Measurements from ENCODE around the gene HS3ST5. TPM values are rescaled to one million over a fixed set of nuclear protein-coding genes. Genes with fewer than 3 reads are reported as not detected.

HS3ST5 gene
- total and polyA plus RNA-seq, 2 experiments from 2014 or later = 2.8 to 3.5 TPM

GRCh38 chr6:114274836-114275235 lies 68.0 kb downstream of the HS3ST5 start (continued):
- TF ChIP-seq CTCF (conservative IDR thresholded peaks at IDR 0.05; ENCODE audit: low read depth in 2 of 2) = no peak
- TF ChIP-seq POLR2AphosphoS5 (IDR thresholded peaks at IDR 0.05; ENCODE audit: low read depth) = no peak
- TF ChIP-seq REST (IDR thresholded peaks at IDR 0.05; ENCODE audit: unreplicated experiment) = no peak
- no peak for TF ChIP-seq NANOG (IDR thresholded peaks at IDR 0.05; ENCODE audit: borderline replicate concordance)
- TF ChIP-seq ZNF114 (CRISPR knock-in tag; IDR thresholded peaks at IDR 0.05) = no peak

- no peak overlapping the region for H3K4me2 ChIP-seq
- no peaks in the 10 kb centered on the region for H4K20me1 ChIP-seq (replicated peaks; ENCODE audit: insufficient read depth)
- H3K27me3 ChIP-seq (ENCODE audit: insufficient read depth) = no peaks in the 10 kb centered on the region
- H3K27ac ChIP-seq (ENCODE audit: low read depth) = no peak overlapping the region
- H3K36me3 Mint-ChIP-seq (ENCODE audit: low read depth) = no peaks in the 10 kb centered on the region
- no peaks in the 10 kb centered on the region for H3F3A ChIP-seq (replicated peaks; ENCODE audit: low read depth)
- H3K36me3 ChIP-seq (ENCODE audit: insufficient read depth) = no peaks in the 10 kb centered on the region
- ATAC-seq (no peak), DNase-seq (ENCODE audit: low spot score) (no peak)
- H3K9me3 Mint-ChIP-seq = no peaks in the 10 kb centered on the region
- no peaks in the 10 kb centered on the region for H3K79me2 ChIP-seq (replicated peaks; ENCODE audit: insufficient read depth)
- peaks cover 10% of the 10 kb centered on the region for H3K4me1 ChIP-seq (ENCODE audit: insufficient read depth)
- H3K9me2 ChIP-seq (ENCODE audit: insufficient read depth) = no peaks in the 10 kb centered on the region; the same call in 1 of the 2 replicates
- H3K27ac Mint-ChIP-seq = no peak overlapping the region
- H2AFZ ChIP-seq = no peak overlapping the region
- H3K4me3 Mint-ChIP-seq = no peak overlapping the region
- no peak overlapping the region for H3K4me3 ChIP-seq
- peaks cover 6% of the 10 kb centered on the region for H3K4me1 Mint-ChIP-seq
- no peaks in the 10 kb centered on the region for H3K27me3 Mint-ChIP-seq (ENCODE audit: insufficient read depth, low read depth, poor library complexity)
- TF ChIP-seq EZH2phosphoT487 (IDR thresholded peaks at IDR 0.05; ENCODE audit: unreplicated experiment) (no peak), EZH2 (IDR thresholded peaks at IDR 0.05; ENCODE audit: low read depth, unreplicated experiment) (no peak), STAT1 (IDR thresholded peaks at IDR 0.05; ENCODE audit: unreplicated experiment) (no peak), POLR2AphosphoS5 (IDR thresholded peaks at IDR 0.05; ENCODE audit: low read depth) (no peak), REST (IDR thresholded peaks at IDR 0.05; ENCODE audit: unreplicated experiment) (no peak), NANOG (IDR thresholded peaks at IDR 0.05; ENCODE audit: borderline replicate concordance) (no peak), JUNB (IDR thresholded peaks at IDR 0.05; ENCODE audit: unreplicated experiment) (no peak), ZNF114 (CRISPR knock-in tag; IDR thresholded peaks at IDR 0.05) (no peak), CREB1 (CRISPR knock-in tag; IDR thresholded peaks at IDR 0.05; ENCODE audit: low read depth) (no peak), ETS1 (IDR thresholded peaks at IDR 0.05) (no peak), ZNF331 (CRISPR knock-in tag; IDR thresholded peaks at IDR 0.05; ENCODE audit: low read depth) (no peak), CTCF (conservative IDR thresholded peaks at IDR 0.05; ENCODE audit: low read depth in 2 of 2) (no peak)
Observed at GRCh38 chr6:114272582-114272981, 70.2 kb downstream of the HS3ST5 start.

All from GM23338 (cell line).